ENCODE measurements around the gene KRT6A. TPM values are rescaled to one million over a fixed set of nuclear protein-coding genes. Genes with fewer than 3 reads are reported as not detected.
A peak's percentile ranks its signal among the peaks of the same experiment; 100 is the strongest.

Gene KRT6A
- total and polyA plus RNA-seq, 2 donors (not counting 1 experiment from before 2014, with no cell fraction given): 41.1 TPM; not detected in 1

DNA sequence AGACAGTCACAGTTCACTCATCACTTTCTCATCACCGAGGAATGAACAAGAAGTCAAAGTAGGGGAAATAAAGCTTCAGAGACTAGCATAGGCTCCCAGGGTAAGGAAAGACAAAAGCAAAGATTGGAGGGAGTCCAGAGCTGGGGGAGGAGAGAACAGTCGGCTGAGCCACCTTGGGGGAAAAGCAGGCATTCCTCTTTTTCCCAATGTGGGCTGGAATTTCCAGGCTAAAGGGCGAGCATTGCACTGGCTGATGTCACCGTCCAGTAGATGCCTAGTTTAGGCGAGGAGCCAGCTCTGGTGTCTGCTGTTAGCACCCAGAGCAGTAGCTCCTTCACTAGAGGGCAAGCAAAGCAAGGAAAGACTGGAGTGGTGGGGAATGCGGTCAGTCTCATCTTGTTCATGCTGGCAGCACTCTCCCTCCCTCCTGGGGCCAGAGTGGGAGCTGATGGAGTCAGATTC, 50.4 kb downstream of the KRT6A start:
- Histone ChIP-seq H4K20me1 (ENCODE audit: control insufficient read depth, extremely low read depth, insufficient read depth, low read length) (no peaks in the 10 kb centered on the region), H3K4me3 (replicated peaks in 1 of 4; ENCODE audit: control extremely low read depth in 1 of 4, insufficient read depth in 1 of 4, low read depth in 3 of 4, low read length in 4 of 4) (no peak overlapping the region), H3K36me3 (ENCODE audit: control insufficient read depth, insufficient read depth, low read length) (no peaks in the 10 kb centered on the region), H3K27me3 (ENCODE audit: control insufficient read depth, insufficient read depth, low read length) (no peaks in the 10 kb centered on the region), H3K79me2 (ENCODE audit: control insufficient read depth, insufficient read depth, low read length) (no peaks in the 10 kb centered on the region), H3K9me3 (ENCODE audit: control insufficient read depth, insufficient read depth, low read depth, low read length) (no peaks in the 10 kb centered on the region), H3K9ac (ENCODE audit: insufficient read depth, low read length) (no peak overlapping the region), H3K27ac (ENCODE audit: insufficient read depth, low read length) (no peak overlapping the region), H2AFZ (ENCODE audit: low read length) (no peak overlapping the region), H3K4me2 (ENCODE audit: extremely low read depth, insufficient read depth, low read length) (no peak overlapping the region), H3K4me1 (ENCODE audit: control insufficient read depth, extremely low read depth, insufficient read depth, low read length) (no peaks in the 10 kb centered on the region)
- TF ChIP-seq, protein P1, sequence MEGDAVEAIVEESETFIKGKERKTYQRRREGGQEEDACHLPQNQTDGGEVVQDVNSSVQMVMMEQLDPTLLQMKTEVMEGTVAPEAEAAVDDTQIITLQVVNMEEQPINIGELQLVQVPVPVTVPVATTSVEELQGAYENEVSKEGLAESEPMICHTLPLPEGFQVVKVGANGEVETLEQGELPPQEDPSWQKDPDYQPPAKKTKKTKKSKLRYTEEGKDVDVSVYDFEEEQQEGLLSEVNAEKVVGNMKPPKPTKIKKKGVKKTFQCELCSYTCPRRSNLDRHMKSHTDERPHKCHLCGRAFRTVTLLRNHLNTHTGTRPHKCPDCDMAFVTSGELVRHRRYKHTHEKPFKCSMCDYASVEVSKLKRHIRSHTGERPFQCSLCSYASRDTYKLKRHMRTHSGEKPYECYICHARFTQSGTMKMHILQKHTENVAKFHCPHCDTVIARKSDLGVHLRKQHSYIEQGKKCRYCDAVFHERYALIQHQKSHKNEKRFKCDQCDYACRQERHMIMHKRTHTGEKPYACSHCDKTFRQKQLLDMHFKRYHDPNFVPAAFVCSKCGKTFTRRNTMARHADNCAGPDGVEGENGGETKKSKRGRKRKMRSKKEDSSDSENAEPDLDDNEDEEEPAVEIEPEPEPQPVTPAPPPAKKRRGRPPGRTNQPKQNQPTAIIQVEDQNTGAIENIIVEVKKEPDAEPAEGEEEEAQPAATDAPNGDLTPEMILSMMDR (conservative IDR thresholded peaks at IDR 0.05 in 1 of 2, IDR thresholded peaks at IDR 0.05 in 1 of 2; ENCODE audit: low read depth in 1 of 2, low read length in 2 of 2): no peak
- TF ChIP-seq EZH2 (IDR thresholded peaks at IDR 0.05; ENCODE audit: low read length, missing control alignments): no peak
- peak; percentile 59 to 96 for DNase-seq (ENCODE audit: low read depth in 2 of 2)

DNA sequence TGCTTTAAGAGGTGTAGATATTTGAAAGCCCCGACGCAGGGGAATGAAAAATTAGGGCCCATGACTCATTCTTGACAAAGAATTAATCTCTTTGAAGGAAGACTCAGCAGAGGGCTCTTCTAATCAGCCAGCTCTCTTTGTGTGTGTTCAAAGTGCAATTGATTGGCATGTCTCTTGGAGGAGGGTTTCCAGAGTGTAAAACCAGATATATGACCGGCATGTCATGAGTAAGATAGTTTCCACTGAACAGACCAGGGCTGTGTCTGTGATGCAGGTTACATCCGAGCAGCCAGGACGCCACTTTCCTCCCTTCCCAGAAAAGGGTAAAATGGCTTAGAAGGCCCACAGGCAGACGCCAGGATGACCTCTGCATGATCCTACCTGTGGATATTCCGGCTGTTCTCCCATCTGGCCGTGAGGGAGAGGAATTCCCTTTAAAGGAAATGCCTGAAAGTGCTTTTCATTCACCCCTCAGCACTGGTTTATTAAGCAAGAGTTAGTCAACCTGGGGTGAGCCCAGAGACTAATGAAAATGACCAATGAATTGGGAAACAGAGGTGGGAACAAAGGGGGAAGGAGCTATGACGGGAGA, 51.6 kb downstream of the KRT6A start:
- TF ChIP-seq, protein P1 (conservative IDR thresholded peaks at IDR 0.05 in 1 of 2, IDR thresholded peaks at IDR 0.05 in 1 of 2; ENCODE audit: low read depth in 1 of 2, low read length in 2 of 2): no peak
- TF ChIP-seq EZH2 (IDR thresholded peaks at IDR 0.05; ENCODE audit: low read length, missing control alignments): no peak
- DNase-seq (ENCODE audit: low read depth in 2 of 2): peak in 1 of 2 donors; percentile 87
- Histone ChIP-seq H3K36me3 (ENCODE audit: control insufficient read depth, insufficient read depth, low read length) (no peaks in the 10 kb centered on the region), H2AFZ (ENCODE audit: low read length) (no peak overlapping the region), H3K27me3 (ENCODE audit: control insufficient read depth, insufficient read depth, low read length) (no peaks in the 10 kb centered on the region), H3K79me2 (ENCODE audit: control insufficient read depth, insufficient read depth, low read length) (no peaks in the 10 kb centered on the region), H3K27ac (ENCODE audit: insufficient read depth, low read length) (no peak overlapping the region), H3K9me3 (ENCODE audit: control insufficient read depth, insufficient read depth, low read depth, low read length) (no peaks in the 10 kb centered on the region), H3K4me2 (ENCODE audit: extremely low read depth, insufficient read depth, low read length) (no peak overlapping the region), H3K4me1 (ENCODE audit: control insufficient read depth, extremely low read depth, insufficient read depth, low read length) (no peaks in the 10 kb centered on the region), H3K9ac (ENCODE audit: insufficient read depth, low read length) (no peak overlapping the region), H4K20me1 (ENCODE audit: control insufficient read depth, extremely low read depth, insufficient read depth, low read length) (no peaks in the 10 kb centered on the region), H3K4me3 (replicated peaks in 1 of 4; ENCODE audit: control extremely low read depth in 1 of 4, insufficient read depth in 1 of 4, low read depth in 3 of 4, low read length in 4 of 4) (no peak overlapping the region)

GRCh38 chr12:52440821-52441319, 52.2 kb downstream of the KRT6A start:
- Histone ChIP-seq H3K36me3 (ENCODE audit: control insufficient read depth, insufficient read depth, low read length) (no peaks in the 10 kb centered on the region), H4K20me1 (ENCODE audit: control insufficient read depth, extremely low read depth, insufficient read depth, low read length) (no peaks in the 10 kb centered on the region), H2AFZ (ENCODE audit: low read length) (no peak overlapping the region), H3K4me1 (ENCODE audit: control insufficient read depth, extremely low read depth, insufficient read depth, low read length) (no peaks in the 10 kb centered on the region), H3K9ac (ENCODE audit: insufficient read depth, low read length) (no peak overlapping the region), H3K9me3 (ENCODE audit: control insufficient read depth, insufficient read depth, low read depth, low read length) (no peaks in the 10 kb centered on the region), H3K27me3 (ENCODE audit: control insufficient read depth, insufficient read depth, low read length) (no peaks in the 10 kb centered on the region), H3K4me3 (replicated peaks in 1 of 4; ENCODE audit: control extremely low read depth in 1 of 4, insufficient read depth in 1 of 4, low read depth in 3 of 4, low read length in 4 of 4) (no peak overlapping the region), H3K27ac (ENCODE audit: insufficient read depth, low read length) (no peak overlapping the region), H3K4me2 (ENCODE audit: extremely low read depth, insufficient read depth, low read length) (no peak overlapping the region), H3K79me2 (ENCODE audit: control insufficient read depth, insufficient read depth, low read length) (no peaks in the 10 kb centered on the region)
- DNase-seq (ENCODE audit: low read depth in 2 of 2): peak in 1 of 2 donors; percentile 94
- no peak for TF ChIP-seq EZH2 (IDR thresholded peaks at IDR 0.05; ENCODE audit: low read length, missing control alignments)
- TF ChIP-seq, protein P1 (conservative IDR thresholded peaks at IDR 0.05 in 1 of 2, IDR thresholded peaks at IDR 0.05 in 1 of 2; ENCODE audit: low read depth in 1 of 2, low read length in 2 of 2): no peak
